Thyroid gland (tissue), 4 donors: ENCODE measurements around the gene SDHA. TPM values are rescaled to one million over a fixed set of nuclear protein-coding genes. Genes with fewer than 3 reads are reported as not detected.

Experiments
- DNase-seq, 2 donors: peaks; one replicate each; pipeline ENCODE4 v3.0.0-alpha.2; 2019
- H3K27ac ChIP-seq, 3 donors: fragments of 200-600 bp; sonication (generic); 1 replicate in 2 of 3; 2 replicates in 1 of 3; pipeline ENCODE4 v1.5.1; 2016 to 2019; ENCODE audit warnings: mild to moderate bottlenecking in 1 of 3, moderate library complexity in 1 of 3
- H3K27me3 ChIP-seq: fragments of 200-600 bp; sonication (generic); one replicate; pipeline ENCODE4 v1.5.1; 2019
- H3K36me3 ChIP-seq, 2 donors: fragments of 200-600 bp; sonication (generic); one replicate each; pipeline ENCODE4 v1.5.1; 2016 to 2019
- H3K4me1 ChIP-seq, 2 donors: fragments of 200-600 bp; sonication (generic); one replicate each; pipeline ENCODE4 v1.5.1; 2017 to 2019
- H3K4me3 ChIP-seq, 3 donors: fragments of 200-600 bp; sonication (generic); replicated peaks in 1 of 3; 1 replicate in 2 of 3; 2 replicates in 1 of 3; pipeline ENCODE4 v1.5.1; 2016; ENCODE audit warnings: mild to moderate bottlenecking in 1 of 3
- H3K9me3 ChIP-seq: fragments of 200-600 bp; sonication (generic); one replicate; pipeline ENCODE4 v1.5.1; 2017
- POLR2A ChIP-seq, 2 donors: fragments of 450-650 bp; IDR thresholded peaks; one replicate each; pipeline ENCODE4 v1.6.1; 2017; ENCODE audit warnings: antibody characterized with exemption in 2 of 2, mild to moderate bottlenecking in 2 of 2, moderate library complexity in 1 of 2
- WGBS, 2 donors: methylation state at CpG; one replicate each; pipeline ENCODE4 v1.1.5; 2017; 5-methylcytosine and 5-hydroxymethylcytosine counted together
- intact Hi-C: fragments of 100-400 bp; cut with DNase I; formaldehyde crosslinking; loops from one replicate; pipeline ENCODE4 v1.15.1; 2023
- total RNA-seq, 4 donors: library from RNA; depleted of rRNA; stranded (reverse); fragments of >200 nt; gene quantifications; one replicate each; pipeline ENCODE4 v1.2.3, GENCODE V29; 2016
- TF ChIP-seq, protein P1 (sequence below), 6 experiments: fragments of 200-600 bp in 3 of 6; fragments of 450-650 bp in 3 of 6; sonication (generic) in 3 of 6; IDR thresholded peaks; one replicate each; pipeline ENCODE4 v1.5.1; 2016 to 2019; ENCODE audit warnings: antibody characterized with exemption in 6 of 6, mild to moderate bottlenecking in 2 of 6, inconsistent platforms in 1 of 6, moderate library complexity in 1 of 6

Gene SDHA
- total RNA-seq, 4 donors from 2014 or later = 86.9 to 102 (median 92.2) TPM

DNA sequence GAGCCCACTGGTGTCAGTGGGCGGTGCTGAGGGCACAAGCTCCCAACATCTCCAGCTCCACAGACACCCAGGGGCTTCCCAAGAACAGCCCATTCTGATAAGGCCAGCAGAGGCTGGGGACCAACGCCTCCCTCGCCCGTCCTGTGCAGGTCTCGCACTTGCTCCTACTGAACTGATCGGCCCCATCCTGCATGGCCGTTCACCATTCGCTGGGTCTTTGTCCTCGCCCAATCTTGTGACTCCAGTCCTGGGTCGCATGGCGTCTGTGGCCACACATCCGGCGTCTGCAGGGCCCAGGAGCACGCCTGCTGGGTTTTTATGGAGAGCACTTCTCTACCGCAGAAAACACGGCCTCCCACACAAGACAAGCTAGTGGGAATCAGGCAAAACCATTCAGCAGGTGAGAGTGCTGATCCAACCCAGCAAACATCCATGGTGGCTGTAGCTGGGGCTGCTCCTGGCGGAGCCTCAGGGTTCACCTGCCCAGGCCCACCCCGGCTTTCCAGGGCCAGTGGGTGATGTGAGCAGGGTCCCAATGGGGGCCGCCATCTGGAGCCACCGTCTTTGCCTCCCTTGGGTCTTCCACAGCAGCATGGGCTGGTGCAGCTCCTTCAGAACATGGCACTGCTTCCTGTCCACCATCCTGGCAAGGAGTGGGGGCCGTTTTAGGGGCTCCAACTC, 19.5 kb upstream of the SDHA start:
- Histone ChIP-seq H3K4me3 (no peak overlapping the region), H3K27me3 (no peaks in the 10 kb centered on the region), H3K9me3 (no peaks in the 10 kb centered on the region), H3K4me1 (no peaks in the 10 kb centered on the region), H3K27ac (no peak overlapping the region), H3K36me3 (peaks cover 0 to 5% of the 10 kb centered on the region in 2 donors)
- TF ChIP-seq, protein P1, sequence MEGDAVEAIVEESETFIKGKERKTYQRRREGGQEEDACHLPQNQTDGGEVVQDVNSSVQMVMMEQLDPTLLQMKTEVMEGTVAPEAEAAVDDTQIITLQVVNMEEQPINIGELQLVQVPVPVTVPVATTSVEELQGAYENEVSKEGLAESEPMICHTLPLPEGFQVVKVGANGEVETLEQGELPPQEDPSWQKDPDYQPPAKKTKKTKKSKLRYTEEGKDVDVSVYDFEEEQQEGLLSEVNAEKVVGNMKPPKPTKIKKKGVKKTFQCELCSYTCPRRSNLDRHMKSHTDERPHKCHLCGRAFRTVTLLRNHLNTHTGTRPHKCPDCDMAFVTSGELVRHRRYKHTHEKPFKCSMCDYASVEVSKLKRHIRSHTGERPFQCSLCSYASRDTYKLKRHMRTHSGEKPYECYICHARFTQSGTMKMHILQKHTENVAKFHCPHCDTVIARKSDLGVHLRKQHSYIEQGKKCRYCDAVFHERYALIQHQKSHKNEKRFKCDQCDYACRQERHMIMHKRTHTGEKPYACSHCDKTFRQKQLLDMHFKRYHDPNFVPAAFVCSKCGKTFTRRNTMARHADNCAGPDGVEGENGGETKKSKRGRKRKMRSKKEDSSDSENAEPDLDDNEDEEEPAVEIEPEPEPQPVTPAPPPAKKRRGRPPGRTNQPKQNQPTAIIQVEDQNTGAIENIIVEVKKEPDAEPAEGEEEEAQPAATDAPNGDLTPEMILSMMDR (IDR thresholded peaks at IDR 0.05) = no peak
- no peak for TF ChIP-seq POLR2A (IDR thresholded peaks at IDR 0.05)
- 98% methylated on average over 13 to 16 of the region's 21 CpGs for WGBS, 2 donors
- DNase-seq = no peak
- intact Hi-C loops = no loop called here

DNA sequence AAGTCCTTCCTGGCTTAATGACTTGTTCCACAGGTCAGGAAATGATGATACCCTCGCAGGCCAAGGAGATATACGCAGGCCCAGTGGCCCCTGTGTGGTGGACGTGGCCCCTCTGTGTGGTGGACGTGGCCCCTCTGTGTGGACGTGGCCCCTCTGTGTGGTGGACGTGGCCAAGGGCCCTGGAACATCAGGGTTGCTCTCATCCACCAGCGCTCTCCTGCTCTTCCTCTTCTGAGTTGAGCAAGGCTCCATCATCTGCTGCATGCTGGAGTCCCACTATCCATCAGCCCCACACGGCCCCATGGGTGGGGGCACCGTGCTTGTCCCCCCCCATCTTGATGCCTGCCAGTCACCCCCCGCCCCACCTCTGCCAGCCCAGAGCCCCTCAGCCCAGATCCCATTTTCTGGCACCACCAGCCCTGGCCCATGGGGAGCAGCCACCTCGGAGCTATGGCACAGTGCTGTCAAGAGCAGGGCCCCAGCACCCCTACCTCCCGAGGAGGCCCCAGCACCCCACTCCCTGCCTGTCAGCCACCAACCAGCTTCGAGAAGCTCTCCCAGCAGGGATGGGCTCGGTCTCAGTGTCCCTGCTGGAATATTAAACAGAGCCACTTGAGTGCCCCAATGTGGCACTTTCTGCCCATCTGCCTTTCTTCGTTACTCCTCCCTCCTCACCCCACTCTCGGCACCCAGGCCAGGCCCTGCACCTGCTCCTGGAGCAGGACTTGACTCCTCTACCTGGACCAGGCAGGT, 18.7 kb upstream of the SDHA start:
- TF ChIP-seq, protein P1 (IDR thresholded peaks at IDR 0.05) = no peak
- no peak for TF ChIP-seq POLR2A (IDR thresholded peaks at IDR 0.05)
- H3K27ac ChIP-seq = no peak overlapping the region
- H3K9me3 ChIP-seq = no peaks in the 10 kb centered on the region
- WGBS, 2 donors = 89 to 96% methylated on average over 9 to 14 of the region's 16 CpGs
- no peaks in the 10 kb centered on the region for H3K27me3 ChIP-seq
- H3K36me3 ChIP-seq = peaks cover 0 to 12% of the 10 kb centered on the region in 2 donors
- intact Hi-C loops = no loop called here
- no peak for DNase-seq
- no peaks in the 10 kb centered on the region for H3K4me1 ChIP-seq
- H3K4me3 ChIP-seq = no peak overlapping the region

DNA sequence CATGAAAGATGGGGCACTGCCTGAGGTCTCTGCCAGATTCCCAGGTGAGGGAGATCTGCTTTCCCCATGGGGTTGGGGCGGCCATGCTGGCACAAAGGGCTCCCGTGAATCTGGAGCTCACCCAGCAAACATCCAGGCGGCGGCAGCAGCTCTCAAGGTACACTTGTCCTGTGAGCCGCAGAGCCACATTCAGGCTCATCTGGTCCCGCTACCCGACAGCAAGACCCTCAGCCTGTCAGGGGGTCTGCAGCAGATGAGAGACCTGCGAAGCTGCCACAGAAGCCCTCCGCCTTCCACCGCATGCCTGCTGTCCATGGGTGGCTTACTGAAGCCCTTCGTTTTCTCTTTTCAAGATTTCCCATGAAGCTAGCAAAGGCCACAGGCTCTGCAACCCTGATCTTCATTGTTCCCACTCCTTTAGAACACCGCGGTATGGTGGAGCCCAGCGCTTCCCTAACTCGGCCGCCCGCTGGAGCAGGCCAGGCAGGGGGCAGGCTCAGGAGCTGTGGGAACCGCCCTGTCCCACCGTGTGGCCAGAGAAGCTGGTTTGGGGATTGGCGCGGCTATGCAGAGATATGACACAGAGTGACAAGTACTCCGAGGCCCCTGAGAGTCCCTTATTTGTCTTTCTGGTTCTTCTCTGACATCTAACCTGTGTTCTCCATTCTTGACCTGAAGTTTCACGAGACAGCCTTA, 18.0 kb upstream of the SDHA start:
- TF ChIP-seq, protein P1 (IDR thresholded peaks at IDR 0.05) = no peak
- no peaks in the 10 kb centered on the region for H3K4me1 ChIP-seq
- no peak overlapping the region for H3K4me3 ChIP-seq
- no peaks in the 10 kb centered on the region for H3K9me3 ChIP-seq
- peaks cover 4 to 14% of the 10 kb centered on the region in 2 donors for H3K36me3 ChIP-seq
- H3K27ac ChIP-seq = no peak overlapping the region
- no peaks in the 10 kb centered on the region for H3K27me3 ChIP-seq
- 87 to 93% methylated on average over 19 to 22 of the region's 23 CpGs for WGBS, 2 donors
- intact Hi-C loops = no loop called here
- no peak for DNase-seq

DNA sequence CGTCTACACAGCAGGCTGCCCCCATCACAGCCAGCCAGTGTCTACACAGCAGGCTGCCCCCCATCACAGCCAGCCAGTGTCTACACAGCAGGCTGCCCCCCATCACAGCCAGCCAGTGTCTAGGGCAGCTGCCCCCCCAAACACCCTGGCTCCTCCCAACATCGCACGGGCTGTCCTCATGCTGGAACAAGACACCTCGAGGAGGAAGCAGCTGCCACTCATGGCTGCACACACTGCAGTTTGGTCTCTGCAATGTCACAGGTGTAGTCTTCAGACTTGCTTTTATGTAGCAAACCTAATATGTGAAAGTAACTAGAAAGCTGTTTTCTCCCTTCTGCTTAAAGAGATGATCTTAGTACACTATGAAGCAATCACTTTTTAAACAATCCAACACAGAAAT, 17.1 kb upstream of the SDHA start:
- no peak overlapping the region for H3K4me3 ChIP-seq
- 63 to 80% methylated on average over 1 to 2 of the region's 4 CpGs for WGBS, 2 donors
- no peaks in the 10 kb centered on the region for H3K9me3 ChIP-seq
- H3K4me1 ChIP-seq = no peaks in the 10 kb centered on the region
- H3K27me3 ChIP-seq = no peaks in the 10 kb centered on the region
- no peak overlapping the region for H3K27ac ChIP-seq
- intact Hi-C loops = no loop called here
- no peak for DNase-seq
- H3K36me3 ChIP-seq = peaks cover 7 to 19% of the 10 kb centered on the region in 2 donors
- TF ChIP-seq POLR2A (IDR thresholded peaks at IDR 0.05) = no peak
- TF ChIP-seq, protein P1 (IDR thresholded peaks at IDR 0.05) = no peak
